Osteoblast (primary cell): Measurements from ENCODE around the gene HCRTR1. TPM values are rescaled to one million over a fixed set of nuclear protein-coding genes. Genes with fewer than 3 reads are reported as not detected.

Source experiments
- DNase-seq: peaks from one replicate; pipeline ENCODE4 v3.0.0; 2011; ENCODE audit warnings: low spot score, mixed read lengths; ENCODE audit not compliant: insufficient read length; ENCODE audit errors: missing footprints
- H2AFZ ChIP-seq: 2 replicates; pipeline ENCODE4 v1.6.0; 2011; ENCODE audit warnings: mild to moderate bottlenecking, low read length
- H3K27ac ChIP-seq: 2 replicates; pipeline ENCODE4 v1.5.1; 2011; ENCODE audit warnings: mild to moderate bottlenecking, low read depth, low read length, moderate library complexity
- H3K27me3 ChIP-seq: 2 replicates; pipeline ENCODE4 v1.6.0; 2012; ENCODE audit warnings: mild to moderate bottlenecking, control low read depth, inconsistent platforms, low read length, moderate library complexity; ENCODE audit not compliant: insufficient read depth
- H3K36me3 ChIP-seq: 2 replicates; pipeline ENCODE4 v1.5.1; 2011; ENCODE audit warnings: mild to moderate bottlenecking, low read length, control low read depth, moderate library complexity; ENCODE audit not compliant: insufficient read depth
- H3K4me1 ChIP-seq: 2 replicates; pipeline ENCODE4 v1.5.1; 2011; ENCODE audit warnings: mild to moderate bottlenecking, low read length, control low read depth, moderate library complexity; ENCODE audit not compliant: insufficient read depth
- H3K4me2 ChIP-seq: 2 replicates; pipeline ENCODE4 v1.6.0; 2011; ENCODE audit warnings: mild to moderate bottlenecking, low read length; ENCODE audit not compliant: insufficient read depth
- H3K4me3 ChIP-seq: fragments of 200-600 bp; sonication (generic); 3 replicates; pipeline ENCODE4 v1.5.1; 2012; ENCODE audit warnings: mild to moderate bottlenecking, low read length, inconsistent platforms; ENCODE audit not compliant: insufficient read depth
- H3K79me2 ChIP-seq: 2 replicates; pipeline ENCODE4 v1.6.0; 2012; ENCODE audit warnings: mild to moderate bottlenecking, low read length, control low read depth, inconsistent platforms; ENCODE audit not compliant: insufficient read depth
- H3K9me3 ChIP-seq: 2 replicates; pipeline ENCODE4 v1.5.1; 2011; ENCODE audit warnings: low read depth, low read length, control low read depth
- H4K20me1 ChIP-seq: 2 replicates; pipeline ENCODE4 v1.6.0; 2012; ENCODE audit warnings: mild to moderate bottlenecking, low read length, control low read depth; ENCODE audit not compliant: insufficient read depth
- CTCF ChIP-seq: IDR thresholded peaks from 2 replicates; pipeline ENCODE4 v1.5.1; 2011; ENCODE audit warnings: mild to moderate bottlenecking, low read depth, low read length, moderate library complexity; ENCODE audit errors: extremely low read depth
- total RNA-seq: library from RNA; depleted of rRNA; stranded (reverse); fragments of >200 nt; gene quantifications from 2 replicates; pipeline ENCODE4 v1.2.3, GENCODE V29; 2012

HCRTR1 gene
- total RNA-seq, 1 donor: not detected

GRCh38 chr1:31646259-31646960, 28.9 kb downstream of the HCRTR1 start:
- peaks cover 65% of the 10 kb centered on the region for H3K4me1 ChIP-seq
- H3K9me3 ChIP-seq: no peaks in the 10 kb centered on the region
- no peak for DNase-seq
- no peaks in the 10 kb centered on the region for H3K27me3 ChIP-seq
- no peak for TF ChIP-seq CTCF
- H3K36me3 ChIP-seq: peaks cover 10% of the 10 kb centered on the region
- H4K20me1 ChIP-seq: no peaks in the 10 kb centered on the region
- peak overlapping the region; percentile 13 for H3K27ac ChIP-seq
- H2AFZ ChIP-seq: no peak overlapping the region
- H3K79me2 ChIP-seq: peaks cover 39% of the 10 kb centered on the region
- H3K4me3 ChIP-seq: no peak overlapping the region
- H3K4me2 ChIP-seq: peak overlapping the region; percentile 18

GRCh38 chr1:31647106-31647505, 29.6 kb downstream of the HCRTR1 start:
- Histone ChIP-seq H3K27me3 (no peaks in the 10 kb centered on the region), H3K4me2 (peak overlapping the region; percentile 18), H4K20me1 (no peaks in the 10 kb centered on the region), H3K79me2 (peaks cover 34% of the 10 kb centered on the region), H3K4me1 (peaks cover 70% of the 10 kb centered on the region), H3K4me3 (no peak overlapping the region), H2AFZ (no peak overlapping the region), H3K36me3 (peaks cover 17% of the 10 kb centered on the region), H3K9me3 (no peaks in the 10 kb centered on the region), H3K27ac (peak overlapping the region; percentile 43)
- TF ChIP-seq CTCF: peak; percentile 14
- peak; percentile 86 for DNase-seq

DNA sequence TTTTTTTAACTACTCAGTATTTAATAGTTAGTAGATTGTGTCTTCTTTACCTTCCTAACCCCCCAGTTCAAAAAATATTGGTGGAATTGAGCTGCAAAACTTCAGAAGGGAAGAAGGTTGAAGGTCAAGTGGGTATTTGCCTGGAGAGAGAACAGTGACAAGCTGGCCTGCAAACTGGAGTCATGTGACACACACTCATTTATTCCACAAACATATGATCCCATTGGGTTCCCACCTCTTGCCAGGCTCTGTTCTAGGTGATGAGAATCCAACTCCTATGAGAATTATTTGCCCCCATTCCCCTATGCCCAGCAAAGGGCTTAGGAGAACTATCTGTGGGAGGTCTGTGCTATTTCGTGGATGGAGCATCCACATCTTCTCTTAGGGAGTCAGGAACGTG, 30.7 kb downstream of the HCRTR1 start:
- Histone ChIP-seq H3K4me3 (no peak overlapping the region), H2AFZ (no peak overlapping the region), H4K20me1 (no peaks in the 10 kb centered on the region), H3K27ac (peak overlapping the region; percentile 67), H3K4me1 (peaks cover 69% of the 10 kb centered on the region), H3K27me3 (no peaks in the 10 kb centered on the region), H3K79me2 (peaks cover 23% of the 10 kb centered on the region), H3K4me2 (no peak overlapping the region), H3K9me3 (no peaks in the 10 kb centered on the region), H3K36me3 (peaks cover 27% of the 10 kb centered on the region)
- no peak for TF ChIP-seq CTCF
- DNase-seq: no peak

DNA sequence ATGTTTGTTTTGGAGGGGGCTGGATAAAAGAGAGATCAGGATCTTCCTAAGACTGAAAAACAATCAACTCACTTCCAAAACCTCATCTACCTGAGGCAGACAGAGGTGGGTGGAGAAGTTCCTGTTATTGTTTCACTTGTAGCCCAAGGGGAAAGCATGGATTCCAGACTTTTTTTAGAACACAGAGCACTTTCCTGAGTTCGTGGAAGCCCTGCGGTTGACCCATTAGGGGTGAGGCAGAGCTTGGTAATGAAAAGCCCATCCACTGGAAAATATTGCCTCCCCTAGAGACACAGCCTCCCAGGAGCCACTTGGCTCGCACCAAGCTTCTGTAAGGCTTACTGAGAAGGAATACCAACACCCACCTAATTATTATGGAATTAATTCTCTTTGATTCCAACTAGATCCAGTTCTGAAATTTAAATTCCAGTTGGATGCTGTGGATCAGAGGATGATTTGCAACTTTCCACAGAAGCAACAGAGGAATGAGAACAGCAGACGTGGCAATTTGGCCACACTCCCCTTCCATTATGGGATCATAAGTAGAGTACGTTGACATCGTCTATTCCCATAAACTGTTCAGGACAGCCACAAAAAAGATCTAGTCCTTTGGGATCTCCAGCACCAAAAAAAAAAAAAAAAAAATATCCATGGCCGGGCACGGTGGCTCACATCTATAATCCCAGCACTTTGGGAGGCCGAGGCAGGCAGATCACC, 31.3 kb downstream of the HCRTR1 start:
- no peak overlapping the region for H3K4me3 ChIP-seq
- H3K79me2 ChIP-seq: peaks cover 17% of the 10 kb centered on the region
- peaks cover 33% of the 10 kb centered on the region for H3K36me3 ChIP-seq
- H3K4me2 ChIP-seq: no peak overlapping the region
- H3K4me1 ChIP-seq: peaks cover 63% of the 10 kb centered on the region
- H4K20me1 ChIP-seq: no peaks in the 10 kb centered on the region
- no peak overlapping the region for H2AFZ ChIP-seq
- H3K27ac ChIP-seq: peak overlapping the region; percentile 67
- H3K27me3 ChIP-seq: no peaks in the 10 kb centered on the region
- H3K9me3 ChIP-seq: no peaks in the 10 kb centered on the region
- peak; percentile 83 for DNase-seq
- TF ChIP-seq CTCF: no peak
